Osteocyte (in vitro differentiated cells): ENCODE data around the gene CD2AP. TPM values are rescaled to one million over a fixed set of nuclear protein-coding genes. Genes with fewer than 3 reads are reported as not detected.

Experiments
- DNase-seq: peaks from one replicate; pipeline ENCODE4 v3.0.0; 2021; ENCODE audit warnings: mixed read lengths; ENCODE audit not compliant: unreplicated experiment; ENCODE audit errors: extremely low spot score
- H3K27ac Mint-ChIP-seq: one replicate; pipeline ENCODE4 v1.8.0; 2021; ENCODE audit warnings: mild to moderate bottlenecking, mixed read lengths; ENCODE audit not compliant: unreplicated experiment
- H3K27me3 Mint-ChIP-seq: one replicate; pipeline ENCODE4 v1.8.0; 2021; ENCODE audit warnings: mixed read lengths; ENCODE audit not compliant: unreplicated experiment
- H3K36me3 Mint-ChIP-seq: one replicate; pipeline ENCODE4 v1.8.0; 2021; ENCODE audit warnings: mixed read lengths; ENCODE audit not compliant: unreplicated experiment
- H3K4me1 Mint-ChIP-seq: one replicate; pipeline ENCODE4 v1.8.0; 2021; ENCODE audit warnings: mixed read lengths; ENCODE audit not compliant: unreplicated experiment
- H3K4me3 Mint-ChIP-seq: one replicate; pipeline ENCODE4 v1.8.0; 2021; ENCODE audit warnings: mild to moderate bottlenecking, moderate library complexity, mixed read lengths; ENCODE audit not compliant: unreplicated experiment
- H3K9me3 Mint-ChIP-seq: one replicate; pipeline ENCODE4 v1.8.0; 2021; ENCODE audit warnings: mixed read lengths; ENCODE audit not compliant: unreplicated experiment
- CTCF ChIP-seq: fragments of 200-600 bp; sonication (generic); IDR thresholded peaks from 2 replicates; pipeline ENCODE4 v1.5.0; 2021; ENCODE audit warnings: antibody characterized with exemption, mild to moderate bottlenecking, moderate library complexity
- total RNA-seq: library from RNA; stranded (reverse); gene quantifications from 2 replicates; pipeline ENCODE4 v1.2.1, GENCODE V29; 2021

Gene CD2AP
- total RNA-seq, 1 donor from 2014 or later: 18.1 TPM

- no peaks in the 10 kb centered on the region for H3K36me3 Mint-ChIP-seq
- H3K27ac Mint-ChIP-seq: no peak overlapping the region
- no peak for DNase-seq
- H3K4me1 Mint-ChIP-seq: no peaks in the 10 kb centered on the region
- TF ChIP-seq CTCF: no peak
- no peak overlapping the region for H3K4me3 Mint-ChIP-seq
- no peaks in the 10 kb centered on the region for H3K9me3 Mint-ChIP-seq
- no peaks in the 10 kb centered on the region for H3K27me3 Mint-ChIP-seq
These were observed 30.8 kb upstream of the CD2AP start for GRCh38 chr6:47446669-47447330.

GRCh38 chr6:47447722-47448121 is 29.9 kb upstream of the CD2AP start:
- no peak overlapping the region for H3K27ac Mint-ChIP-seq
- H3K27me3 Mint-ChIP-seq: no peaks in the 10 kb centered on the region
- TF ChIP-seq CTCF: no peak
- DNase-seq: no peak
- H3K36me3 Mint-ChIP-seq: no peaks in the 10 kb centered on the region
- H3K4me1 Mint-ChIP-seq: no peaks in the 10 kb centered on the region
- H3K4me3 Mint-ChIP-seq: no peak overlapping the region
- no peaks in the 10 kb centered on the region for H3K9me3 Mint-ChIP-seq

GRCh38 chr6:47451162-47451561 is 26.4 kb upstream of the CD2AP start:
- Mint-ChIP-seq H3K4me3 (no peak overlapping the region), H3K27ac (no peak overlapping the region), H3K36me3 (no peaks in the 10 kb centered on the region), H3K4me1 (no peaks in the 10 kb centered on the region), H3K9me3 (no peaks in the 10 kb centered on the region), H3K27me3 (no peaks in the 10 kb centered on the region)
- no peak for TF ChIP-seq CTCF
- DNase-seq: no peak

GRCh38 chr6:47452899-47453298 is 24.7 kb upstream of the CD2AP start:
- no peaks in the 10 kb centered on the region for H3K36me3 Mint-ChIP-seq
- no peak overlapping the region for H3K27ac Mint-ChIP-seq
- no peak for TF ChIP-seq CTCF
- no peak overlapping the region for H3K4me3 Mint-ChIP-seq
- no peaks in the 10 kb centered on the region for H3K9me3 Mint-ChIP-seq
- no peaks in the 10 kb centered on the region for H3K4me1 Mint-ChIP-seq
- H3K27me3 Mint-ChIP-seq: no peaks in the 10 kb centered on the region
- DNase-seq: no peak

GRCh38 chr6:47453372-47453936 is 24.1 kb upstream of the CD2AP start:
- H3K27ac Mint-ChIP-seq: no peak overlapping the region

More at GRCh38 chr6:47453372-47453936, 24.1 kb upstream of the CD2AP start:
- Mint-ChIP-seq H3K4me1 (no peaks in the 10 kb centered on the region), H3K27me3 (no peaks in the 10 kb centered on the region), H3K36me3 (no peaks in the 10 kb centered on the region), H3K9me3 (no peaks in the 10 kb centered on the region), H3K4me3 (no peak overlapping the region)
- TF ChIP-seq CTCF: no peak
- DNase-seq: no peak
